SK-N-SH (cell line): Measurements from ENCODE around the gene JAZF1. TPM values are rescaled to one million over a fixed set of nuclear protein-coding genes. Genes with fewer than 3 reads are reported as not detected.

ENCODE experiments used
- CTCF ChIA-PET: fragments of 300-600, 350-600 bp; formaldehyde crosslinking; extraction: SDS; loops from one replicate; lab custom pipeline; 2021; lab: Yijun Ruan, JAX
- POLR2A ChIA-PET: fragments of 350-600 bp; sonication (Branson Sonifier 250); formaldehyde crosslinking; extraction: SDS; loops from one replicate; lab custom pipeline; 2020; ENCODE audit warnings: antibody characterized with exemption, inconsistent platforms; lab: Yijun Ruan, JAX
- DNase-seq: peaks from one replicate; pipeline ENCODE4 v3.0.0; 2012
- H2AFZ ChIP-seq: fragments of 200-600 bp; sonication (generic); 2 replicates; pipeline ENCODE4 v1.8.1; 2016; ENCODE audit warnings: antibody characterized with exemption, mild to moderate bottlenecking, low read depth
- H3F3A ChIP-seq: fragments of 200-600 bp; sonication (generic); replicated peaks from 2 replicates; pipeline ENCODE3; 2016; ENCODE audit warnings: antibody characterized with exemption, mild to moderate bottlenecking; ENCODE audit not compliant: insufficient read depth
- H3K27ac ChIP-seq, 2 experiments: fragments of 200-500 bp in 1 of 2; fragments of 200-600 bp in 1 of 2; sonication (Bioruptor generic) in 1 of 2; sonication (generic), shearing (Covaris generic) in 1 of 2; 2 replicates each; pipeline versions ENCODE4 v1.5.1 to v1.6.1; 2014 to 2016; ENCODE audit warnings: low read depth in 2 of 2, inconsistent platforms in 1 of 2, low read length in 1 of 2, mild to moderate bottlenecking in 1 of 2, mixed read lengths in 1 of 2
- H3K27me3 ChIP-seq: fragments of 200-600 bp; sonication (generic), shearing (Covaris generic); 2 replicates; pipeline ENCODE4 v1.6.1; 2016; ENCODE audit warnings: mixed run types; ENCODE audit not compliant: insufficient read depth
- H3K36me3 ChIP-seq, 2 experiments: fragments of 200-500 bp in 1 of 2; fragments of 200-600 bp in 1 of 2; sonication (Bioruptor generic) in 1 of 2; sonication (generic) in 1 of 2; replicated peaks in 1 of 2; 2 replicates each; pipeline versions ENCODE3 to v1.5.1; 2014 to 2016; ENCODE audit warnings: low read length in 1 of 2, mild to moderate bottlenecking in 1 of 2; ENCODE audit not compliant: insufficient read depth in 2 of 2, control insufficient read depth in 1 of 2
- H3K4me1 ChIP-seq, 2 experiments: fragments of 200-500 bp in 1 of 2; fragments of 200-600 bp in 1 of 2; sonication (Bioruptor generic) in 1 of 2; sonication (generic), shearing (Covaris generic) in 1 of 2; 2 replicates each; pipeline versions ENCODE4 v1.5.1 to v1.6.1; 2014 to 2016; ENCODE audit warnings: low read depth in 1 of 2, low read length in 1 of 2, mixed run types in 1 of 2; ENCODE audit not compliant: insufficient read depth in 2 of 2, control insufficient read depth in 1 of 2
- H3K4me2 ChIP-seq: fragments of 200-600 bp; sonication (generic), shearing (Covaris generic); 2 replicates; pipeline ENCODE4 v1.6.1; 2017; ENCODE audit warnings: mixed run types
- H3K4me3 ChIP-seq, 2 experiments: fragments of 200-500 bp in 1 of 2; fragments of 200-600 bp in 1 of 2; sonication (Bioruptor generic) in 1 of 2; sonication (generic), shearing (Covaris generic) in 1 of 2; 2 replicates each; pipeline versions ENCODE4 v1.5.1 to v1.8.1; 2014 to 2016; ENCODE audit warnings: low read depth in 2 of 2, inconsistent platforms in 1 of 2, low read length in 1 of 2, mild to moderate bottlenecking in 1 of 2, mixed read lengths in 1 of 2, moderate library complexity in 1 of 2
- H3K79me2 ChIP-seq: fragments of 200-600 bp; sonication (generic); 2 replicates; pipeline ENCODE4 v1.8.1; 2017; ENCODE audit warnings: mild to moderate bottlenecking; ENCODE audit not compliant: insufficient read depth
- H3K9ac ChIP-seq: fragments of 200-600 bp; sonication (generic); 2 replicates; pipeline ENCODE4 v1.6.1; 2017; ENCODE audit warnings: mixed run types
- H3K9me2 ChIP-seq: fragments of 200-600 bp; sonication (generic); 2 replicates; pipeline ENCODE4 v1.6.1; 2017; ENCODE audit warnings: mixed run types
- H3K9me3 ChIP-seq: fragments of 200-600 bp; sonication (generic); 2 replicates; pipeline ENCODE4 v1.6.1; 2017; ENCODE audit warnings: mixed run types, mild to moderate bottlenecking, moderate library complexity
- H4K20me1 ChIP-seq: fragments of 200-600 bp; sonication (generic); 2 replicates; pipeline ENCODE4 v1.6.1; 2017; ENCODE audit warnings: mild to moderate bottlenecking, mixed run types; ENCODE audit not compliant: insufficient read depth
- CHD2 ChIP-seq: fragments of 150-350 bp; IDR thresholded peaks from 2 replicates; pipeline ENCODE4 v1.6.1; 2018; ENCODE audit warnings: low read length; ENCODE audit not compliant: partially characterized antibody
- FOSL2 ChIP-seq: IDR thresholded peaks from 2 replicates; pipeline ENCODE4 v1.4.0; 2012; ENCODE audit warnings: low read depth, mild to moderate bottlenecking, moderate library complexity, borderline replicate concordance
- FOXJ3 ChIP-seq: sonication (generic); formaldehyde crosslinking; IDR thresholded peaks from 2 replicates; pipeline ENCODE4 v1.5.1; 2020; ENCODE audit warnings: mild to moderate bottlenecking, missing genetic modification reagents
- GABPA ChIP-seq: IDR thresholded peaks from 2 replicates; pipeline ENCODE4 v1.4.0; 2012; ENCODE audit warnings: low read depth, mild to moderate bottlenecking
- JUND ChIP-seq: IDR thresholded peaks from 2 replicates; pipeline ENCODE4 v1.4.0; 2012
- NRF1 ChIP-seq: IDR thresholded peaks from 2 replicates; pipeline ENCODE4 v1.6.1; 2012; ENCODE audit warnings: low read depth, mild to moderate bottlenecking, low read length
- RCOR1 ChIP-seq: fragments of 150-350 bp; IDR thresholded peaks from 2 replicates; pipeline ENCODE4 v1.6.1; 2017; ENCODE audit warnings: antibody characterized with exemption, low read length
- RFX5 ChIP-seq: IDR thresholded peaks from 2 replicates; pipeline ENCODE4 v1.6.1; 2012; ENCODE audit warnings: mild to moderate bottlenecking, improper control_type of control experiment, low read length
- TAF1 ChIP-seq: IDR thresholded peaks from 2 replicates; pipeline ENCODE4 v1.6.1; 2012; ENCODE audit warnings: low read depth, mild to moderate bottlenecking, low read length, moderate library complexity, borderline replicate concordance
- YY1 ChIP-seq: IDR thresholded peaks from 2 replicates; pipeline ENCODE4 v1.4.0; 2012; ENCODE audit warnings: low read depth, mild to moderate bottlenecking
- WGBS: methylation state at CpG from one replicate; pipeline ENCODE4 v1.1.6; 2017; ENCODE audit warnings: low lambda C conversion rate; 5-methylcytosine and 5-hydroxymethylcytosine counted together
- polyA plus RNA-seq, 3 experiments: library from polyadenylated mRNA; depleted of rRNA; stranded (reverse); fragments of >200 nt; gene quantifications; 2 replicates each; pipeline ENCODE4 v1.2.3, GENCODE V29; 2012
- TF ChIP-seq, protein P1 (sequence below): fragments of 200-600 bp; sonication (generic); IDR thresholded peaks from 2 replicates; pipeline ENCODE4 v1.6.1; 2017; ENCODE audit warnings: antibody characterized with exemption, mild to moderate bottlenecking, moderate library complexity
- TF ChIP-seq, protein P2 (sequence below): IDR thresholded peaks from 2 replicates; pipeline ENCODE4 v1.4.0; 2012; ENCODE audit warnings: low read depth, borderline replicate concordance
- TF ChIP-seq, protein P3 (sequence below): fragments of 150-350 bp; IDR thresholded peaks from 2 replicates; pipeline ENCODE4 v1.6.1; 2016; ENCODE audit warnings: mild to moderate bottlenecking, low read depth, low read length

The JAZF1 gene
- polyA plus RNA-seq, 1 of the 3 experiments (the other 2 are of a cell fraction) = 1.7 TPM

DNA sequence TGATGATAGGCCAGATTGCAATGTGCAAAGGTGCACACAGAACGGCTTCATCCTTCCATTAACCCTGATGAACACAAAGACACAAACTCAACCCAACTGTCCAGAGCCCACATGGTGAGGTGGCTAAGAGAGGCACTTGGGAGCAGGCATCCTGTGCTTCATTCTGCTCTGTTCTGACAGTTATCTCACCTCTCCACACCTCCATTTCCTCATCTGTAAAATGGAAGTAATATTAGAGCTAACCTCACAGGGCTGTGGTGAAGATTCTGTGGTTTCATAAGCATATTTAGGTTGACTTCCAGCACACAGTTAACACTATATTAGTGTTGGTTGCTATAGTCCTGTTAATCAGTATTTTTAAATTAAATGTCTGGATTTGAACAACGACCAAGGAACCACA, 314.3 kb downstream of the JAZF1 start:
- H3F3A ChIP-seq = no peaks in the 10 kb centered on the region
- POLR2A ChIA-PET = no interaction called here
- no peaks in the 10 kb centered on the region for H3K4me1 ChIP-seq
- H4K20me1 ChIP-seq = no peaks in the 10 kb centered on the region
- no peaks in the 10 kb centered on the region for H3K9me3 ChIP-seq
- no peaks in the 10 kb centered on the region for H3K9me2 ChIP-seq
- no peak for DNase-seq
- H2AFZ ChIP-seq = no peak overlapping the region
- H3K9ac ChIP-seq = no peak overlapping the region
- H3K36me3 ChIP-seq = no peaks in the 10 kb centered on the region
- no peaks in the 10 kb centered on the region for H3K27me3 ChIP-seq
- no peaks in the 10 kb centered on the region for H3K79me2 ChIP-seq
- no peak overlapping the region for H3K4me2 ChIP-seq
- CTCF ChIA-PET = no interaction called here
- no peak overlapping the region for H3K27ac ChIP-seq
- no peak overlapping the region for H3K4me3 ChIP-seq
- TF ChIP-seq RCOR1 (no peak), RFX5 (no peak), TAF1 (no peak), NRF1 (no peak), JUND (no peak), FOXJ3 (CRISPR knock-in tag) (no peak), YY1 (no peak), CHD2 (no peak)
- TF ChIP-seq, protein P1, sequence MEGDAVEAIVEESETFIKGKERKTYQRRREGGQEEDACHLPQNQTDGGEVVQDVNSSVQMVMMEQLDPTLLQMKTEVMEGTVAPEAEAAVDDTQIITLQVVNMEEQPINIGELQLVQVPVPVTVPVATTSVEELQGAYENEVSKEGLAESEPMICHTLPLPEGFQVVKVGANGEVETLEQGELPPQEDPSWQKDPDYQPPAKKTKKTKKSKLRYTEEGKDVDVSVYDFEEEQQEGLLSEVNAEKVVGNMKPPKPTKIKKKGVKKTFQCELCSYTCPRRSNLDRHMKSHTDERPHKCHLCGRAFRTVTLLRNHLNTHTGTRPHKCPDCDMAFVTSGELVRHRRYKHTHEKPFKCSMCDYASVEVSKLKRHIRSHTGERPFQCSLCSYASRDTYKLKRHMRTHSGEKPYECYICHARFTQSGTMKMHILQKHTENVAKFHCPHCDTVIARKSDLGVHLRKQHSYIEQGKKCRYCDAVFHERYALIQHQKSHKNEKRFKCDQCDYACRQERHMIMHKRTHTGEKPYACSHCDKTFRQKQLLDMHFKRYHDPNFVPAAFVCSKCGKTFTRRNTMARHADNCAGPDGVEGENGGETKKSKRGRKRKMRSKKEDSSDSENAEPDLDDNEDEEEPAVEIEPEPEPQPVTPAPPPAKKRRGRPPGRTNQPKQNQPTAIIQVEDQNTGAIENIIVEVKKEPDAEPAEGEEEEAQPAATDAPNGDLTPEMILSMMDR = no peak
- TF ChIP-seq, protein P2, sequence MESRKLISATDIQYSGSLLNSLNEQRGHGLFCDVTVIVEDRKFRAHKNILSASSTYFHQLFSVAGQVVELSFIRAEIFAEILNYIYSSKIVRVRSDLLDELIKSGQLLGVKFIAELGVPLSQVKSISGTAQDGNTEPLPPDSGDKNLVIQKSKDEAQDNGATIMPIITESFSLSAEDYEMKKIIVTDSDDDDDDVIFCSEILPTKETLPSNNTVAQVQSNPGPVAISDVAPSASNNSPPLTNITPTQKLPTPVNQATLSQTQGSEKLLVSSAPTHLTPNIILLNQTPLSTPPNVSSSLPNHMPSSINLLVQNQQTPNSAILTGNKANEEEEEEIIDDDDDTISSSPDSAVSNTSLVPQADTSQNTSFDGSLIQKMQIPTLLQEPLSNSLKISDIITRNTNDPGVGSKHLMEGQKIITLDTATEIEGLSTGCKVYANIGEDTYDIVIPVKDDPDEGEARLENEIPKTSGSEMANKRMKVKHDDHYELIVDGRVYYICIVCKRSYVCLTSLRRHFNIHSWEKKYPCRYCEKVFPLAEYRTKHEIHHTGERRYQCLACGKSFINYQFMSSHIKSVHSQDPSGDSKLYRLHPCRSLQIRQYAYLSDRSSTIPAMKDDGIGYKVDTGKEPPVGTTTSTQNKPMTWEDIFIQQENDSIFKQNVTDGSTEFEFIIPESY = no peak
- TF ChIP-seq, protein P3, sequence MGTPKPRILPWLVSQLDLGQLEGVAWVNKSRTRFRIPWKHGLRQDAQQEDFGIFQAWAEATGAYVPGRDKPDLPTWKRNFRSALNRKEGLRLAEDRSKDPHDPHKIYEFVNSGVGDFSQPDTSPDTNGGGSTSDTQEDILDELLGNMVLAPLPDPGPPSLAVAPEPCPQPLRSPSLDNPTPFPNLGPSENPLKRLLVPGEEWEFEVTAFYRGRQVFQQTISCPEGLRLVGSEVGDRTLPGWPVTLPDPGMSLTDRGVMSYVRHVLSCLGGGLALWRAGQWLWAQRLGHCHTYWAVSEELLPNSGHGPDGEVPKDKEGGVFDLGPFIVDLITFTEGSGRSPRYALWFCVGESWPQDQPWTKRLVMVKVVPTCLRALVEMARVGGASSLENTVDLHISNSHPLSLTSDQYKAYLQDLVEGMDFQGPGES = no peak
- TF ChIP-seq, all 33 proteins: peak for 0
- WGBS = 41% methylated on average over 2 of the region's 2 CpGs

DNA sequence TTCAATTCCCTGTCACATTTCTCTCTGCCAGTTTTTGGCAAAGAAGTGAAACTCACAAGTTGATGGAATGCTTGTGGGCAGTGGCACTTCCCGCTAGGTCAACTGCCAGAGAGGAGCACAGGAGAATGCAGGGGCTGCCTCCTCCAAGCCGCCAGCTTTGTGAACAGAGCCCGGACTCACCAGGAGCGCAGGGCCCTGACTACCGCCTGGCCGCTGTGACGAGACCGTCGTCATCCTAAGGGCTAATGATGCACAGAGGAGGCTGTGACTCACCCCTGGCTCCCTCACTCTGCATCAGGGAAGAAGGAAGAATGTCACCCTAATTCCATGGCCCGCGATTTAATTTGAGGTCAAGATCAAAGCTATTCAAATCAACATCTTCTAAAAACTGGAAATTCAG, 316.7 kb downstream of the JAZF1 start:
- H3K4me3 ChIP-seq = no peak overlapping the region
- H3K4me2 ChIP-seq = no peak overlapping the region
- H3K27me3 ChIP-seq = no peaks in the 10 kb centered on the region
- H3K9me3 ChIP-seq = no peaks in the 10 kb centered on the region
- POLR2A ChIA-PET = no interaction called here
- H4K20me1 ChIP-seq = no peaks in the 10 kb centered on the region
- H3K9ac ChIP-seq = no peak overlapping the region
- DNase-seq = no peak
- no peak overlapping the region for H2AFZ ChIP-seq
- H3K9me2 ChIP-seq = no peaks in the 10 kb centered on the region
- 83% methylated on average over 9 of the region's 11 CpGs for WGBS
- no peaks in the 10 kb centered on the region for H3F3A ChIP-seq
- H3K4me1 ChIP-seq = no peaks in the 10 kb centered on the region
- H3K79me2 ChIP-seq = no peaks in the 10 kb centered on the region
- no peaks in the 10 kb centered on the region for H3K36me3 ChIP-seq
- peak; percentile 3; the same call in 1 of the 2 replicates for TF ChIP-seq FOSL2
- no peak for TF ChIP-seq GABPA
- CTCF ChIA-PET = interaction anchor here (0.7 to 2.2 kb wide), 4 partner anchors 9 to 705 kb away, joined by 3 to 6 read pairs (median 3); no protein-coding TSS in a partner anchor
- no peak overlapping the region for H3K27ac ChIP-seq
